NCI-H82 (cell line): Measurements from ENCODE around the gene RNASE11.
A peak's percentile ranks its signal among the peaks of the same experiment; 100 is the strongest.
"Not testable (repeated sequence)": the region's sequence is repeated elsewhere in the genome, so short reads cannot be mapped to it uniquely, and the experiment has no call there.

Source experiments
- DNase-seq: peaks from one replicate; lab custom pipeline; 2025; lab: John Stamatoyannopoulos, UW

Gene RNASE11

GRCh38 chr14:20587489-20588154, at the start of gene RNASE11:
Gene RNASE11 (minus strand): TSS chr14:20588001.
- no peak for DNase-seq

GRCh38 chr14:20632831-20633691, 45.3 kb upstream of the RNASE11 start:
- DNase-seq = peak; percentile 91

- DNase-seq = peak; percentile 67
Observed at GRCh38 chr14:20632448-20632830, 44.6 kb upstream of the RNASE11 start.

GRCh38 chr14:20631880-20632389, 44.1 kb upstream of the RNASE11 start:
- DNase-seq = peak; percentile 56

GRCh38 chr14:20631023-20631879, 43.5 kb upstream of the RNASE11 start:
- peak; percentile 74 for DNase-seq

GRCh38 chr14:20630340-20631022, 42.7 kb upstream of the RNASE11 start:
- DNase-seq = peak; percentile 64

GRCh38 chr14:20628063-20628854, 40.5 kb upstream of the RNASE11 start:
- no peak for DNase-seq

- DNase-seq = no peak
Observed at GRCh38 chr14:20627346-20628027, 39.7 kb upstream of the RNASE11 start.

GRCh38 chr14:20626274-20626673, 38.5 kb upstream of the RNASE11 start:
- no peak for DNase-seq

- DNase-seq = peak; percentile 60
Observed at GRCh38 chr14:20624495-20625070, 36.8 kb upstream of the RNASE11 start.

GRCh38 chr14:20623798-20624197, 36.0 kb upstream of the RNASE11 start:
- DNase-seq = peak; percentile 6

GRCh38 chr14:20622816-20623291, 35.1 kb upstream of the RNASE11 start:
- no peak for DNase-seq

GRCh38 chr14:20620798-20621478, 33.1 kb upstream of the RNASE11 start:
- DNase-seq = no peak

- DNase-seq = not testable (repeated sequence)
Observed at GRCh38 chr14:20619688-20620087, 31.9 kb upstream of the RNASE11 start.

- DNase-seq = no peak
Observed at GRCh38 chr14:20618271-20618749, 30.5 kb upstream of the RNASE11 start.

GRCh38 chr14:20617138-20618003, 29.6 kb upstream of the RNASE11 start:
- DNase-seq = no peak

- DNase-seq = no peak
Observed at GRCh38 chr14:20615996-20616395, 28.2 kb upstream of the RNASE11 start.
